H1 (cell line): ENCODE measurements around the gene TMEM187. TPM values are rescaled to one million over a fixed set of nuclear protein-coding genes. Genes with fewer than 3 reads are reported as not detected.

Experiments used
- CTCF ChIA-PET: fragments of 300-600 bp; sonication (Branson Sonifier 250); formaldehyde crosslinking; loops from one replicate; lab custom pipeline; 2021; ENCODE audit not compliant: partially characterized antibody; lab: Charles Lee
- POLR2A ChIA-PET: fragments of 300-600 bp; sonication (Branson Sonifier 250); formaldehyde crosslinking; loops from one replicate; lab custom pipeline; 2021; ENCODE audit warnings: inconsistent platforms; ENCODE audit not compliant: partially characterized antibody; lab: Charles Lee
- DNase-seq, 2 experiments: peaks; one replicate each; pipeline versions ENCODE4 v3.0.0 to v3.0.0-alpha.2; 2010 to 2022; ENCODE audit warnings: low spot score in 2 of 2, low read depth in 1 of 2, mixed read lengths in 1 of 2
- FAIRE-seq: peaks from 2 replicates; lab custom pipeline; 2011; peaks lifted over from hg19 to GRCh38; lab: Jason Lieb, UNC
- H2AFZ ChIP-seq: 2 replicates; pipeline ENCODE4 v1.8.1; 2012; ENCODE audit warnings: low read length, inconsistent platforms
- H2AK5ac ChIP-seq: 2 replicates; pipeline ENCODE4 v1.6.1; 2013; ENCODE audit warnings: low read depth, low read length
- H2BK120ac ChIP-seq: replicated peaks from 2 replicates; pipeline ENCODE3; 2013; ENCODE audit warnings: low read depth, low read length, inconsistent platforms
- H2BK12ac ChIP-seq: 2 replicates; pipeline ENCODE4 v1.6.1; 2013; ENCODE audit warnings: low read depth, low read length
- H2BK15ac ChIP-seq: 2 replicates; pipeline ENCODE4 v1.6.1; 2013; ENCODE audit warnings: low read length
- H2BK20ac ChIP-seq: 2 replicates; pipeline ENCODE4 v1.6.1; 2013; ENCODE audit warnings: low read length
- H2BK5ac ChIP-seq: 2 replicates; pipeline ENCODE4 v1.6.1; 2013; ENCODE audit warnings: low read depth, low read length
- H3K14ac ChIP-seq: 2 replicates; pipeline ENCODE4 v1.6.1; 2013; ENCODE audit warnings: inconsistent platforms; ENCODE audit not compliant: insufficient read length
- H3K18ac ChIP-seq: 2 replicates; pipeline ENCODE4 v1.6.1; 2013; ENCODE audit warnings: low read length; ENCODE audit errors: extremely low read depth
- H3K23ac ChIP-seq: 2 replicates; pipeline ENCODE4 v1.6.1; 2013; ENCODE audit warnings: inconsistent platforms; ENCODE audit not compliant: insufficient read length
- H3K23me2 ChIP-seq: 2 replicates; pipeline ENCODE4 v1.6.1; 2013; ENCODE audit warnings: low read depth, low read length
- H3K27ac ChIP-seq: 2 replicates; pipeline ENCODE4 v1.6.1; 2011; ENCODE audit warnings: low read depth, low read length, inconsistent platforms
- H3K27me3 ChIP-seq, 4 experiments: replicated peaks in 1 of 4; 1 replicate in 1 of 4; 2 replicates in 3 of 4; pipeline versions ENCODE4 v1.6.1 to v1.8.1; 2011 to 2013; ENCODE audit warnings: low read length in 3 of 4, mild to moderate bottlenecking in 3 of 4, inconsistent platforms in 2 of 4, mixed read lengths in 2 of 4, moderate library complexity in 1 of 4; ENCODE audit not compliant: control insufficient read depth in 3 of 4, insufficient read depth in 3 of 4; ENCODE audit errors: extremely low read depth in 1 of 4
- H3K36me3 ChIP-seq, 4 experiments: 2 replicates each; pipeline versions ENCODE4 v1.6.1 to v1.8.1; 2011 to 2013; ENCODE audit warnings: mild to moderate bottlenecking in 4 of 4, low read length in 3 of 4, moderate library complexity in 2 of 4, control low read depth in 1 of 4, inconsistent platforms in 1 of 4; ENCODE audit not compliant: insufficient read depth in 4 of 4, control insufficient read depth in 2 of 4
- H3K4ac ChIP-seq: replicated peaks from 2 replicates; pipeline ENCODE3; 2013; ENCODE audit warnings: low read length, low read depth, mixed read lengths, inconsistent platforms; ENCODE audit not compliant: insufficient read length
- H3K4me1 ChIP-seq, 4 experiments: replicated peaks in 1 of 4; 1 replicate in 1 of 4; 2 replicates in 3 of 4; pipeline versions ENCODE4 v1.6.1 to v1.8.1; 2011 to 2013; ENCODE audit warnings: low read length in 3 of 4, inconsistent platforms in 2 of 4, mixed read lengths in 1 of 4; ENCODE audit not compliant: insufficient read depth in 4 of 4, control insufficient read depth in 3 of 4
- H3K4me2 ChIP-seq, 2 experiments: 2 replicates each; pipeline versions ENCODE4 v1.6.1 to v1.8.1; 2011 to 2013; ENCODE audit warnings: low read depth in 2 of 2, low read length in 2 of 2, control low read depth in 1 of 2, inconsistent platforms in 1 of 2, mild to moderate bottlenecking in 1 of 2; ENCODE audit not compliant: insufficient read depth in 1 of 2
- H3K4me3 ChIP-seq, 4 experiments: fragments of 200-600, 300-600 bp in 1 of 4; sonication (generic), shearing (Covaris generic), sonication (Bioruptor Twin) in 1 of 4; 2 replicates each; pipeline versions ENCODE4 v1.5.1 to v1.8.1; 2011 to 2016; ENCODE audit warnings: low read length in 4 of 4, low read depth in 3 of 4, control low read depth in 2 of 4, inconsistent platforms in 2 of 4, mild to moderate bottlenecking in 2 of 4, mixed read lengths in 1 of 4, moderate library complexity in 1 of 4; ENCODE audit not compliant: insufficient read depth in 2 of 4; ENCODE audit errors: extremely low read depth in 1 of 4
- H3K56ac ChIP-seq: replicated peaks from 2 replicates; pipeline ENCODE3; 2013; ENCODE audit warnings: low read depth, mild to moderate bottlenecking, mixed read lengths, low read length, inconsistent platforms; ENCODE audit not compliant: insufficient read length
- H3K79me1 ChIP-seq: 2 replicates; pipeline ENCODE4 v1.6.1; 2013; ENCODE audit warnings: low read depth, low read length, control low read depth
- H3K79me2 ChIP-seq, 2 experiments: 2 replicates each; pipeline versions ENCODE4 v1.6.1 to v1.8.1; 2012 to 2013; ENCODE audit warnings: low read length in 2 of 2, mild to moderate bottlenecking in 2 of 2, inconsistent platforms in 1 of 2; ENCODE audit not compliant: insufficient read depth in 2 of 2, control insufficient read depth in 1 of 2
- H3K9ac ChIP-seq, 4 experiments: replicated peaks in 1 of 4; 1 replicate in 1 of 4; 2 replicates in 3 of 4; pipeline versions ENCODE4 v1.6.1 to v1.8.1; 2011 to 2013; ENCODE audit warnings: low read depth in 3 of 4, low read length in 3 of 4, control low read depth in 2 of 4, mild to moderate bottlenecking in 2 of 4, moderate library complexity in 2 of 4, inconsistent platforms in 1 of 4; ENCODE audit errors: extremely low read depth in 1 of 4
- H3K9me3 ChIP-seq, 2 experiments: 2 replicates each; pipeline versions ENCODE4 v1.6.1 to v1.8.1; 2012 to 2013; ENCODE audit warnings: mild to moderate bottlenecking in 2 of 2, moderate library complexity in 2 of 2, control low read depth in 1 of 2, inconsistent platforms in 1 of 2, low read depth in 1 of 2, low read length in 1 of 2, mixed read lengths in 1 of 2; ENCODE audit not compliant: insufficient read depth in 2 of 2
- H4K20me1 ChIP-seq, 2 experiments: replicated peaks in 1 of 2; 2 replicates each; pipeline versions ENCODE3 to v1.8.1; 2011 to 2013; ENCODE audit warnings: inconsistent platforms in 2 of 2, low read length in 2 of 2, mild to moderate bottlenecking in 1 of 2; ENCODE audit not compliant: insufficient read depth in 2 of 2, control insufficient read depth in 1 of 2
- H4K5ac ChIP-seq: 2 replicates; pipeline ENCODE4 v1.6.1; 2013; ENCODE audit warnings: low read length, low read depth, mixed read lengths, inconsistent platforms; ENCODE audit not compliant: insufficient read length
- H4K8ac ChIP-seq: 2 replicates; pipeline ENCODE4 v1.8.0; 2013; ENCODE audit warnings: mild to moderate bottlenecking, moderate library complexity, low read length, inconsistent platforms; ENCODE audit not compliant: insufficient read depth; ENCODE audit errors: extremely low read depth
- H4K91ac ChIP-seq: replicated peaks from 2 replicates; pipeline ENCODE3; 2013; ENCODE audit warnings: low read length, mixed read lengths, inconsistent platforms; ENCODE audit not compliant: insufficient read length
- ATF2 ChIP-seq: IDR thresholded peaks from 2 replicates; pipeline ENCODE4 v1.6.1; 2012; ENCODE audit warnings: low read length, inconsistent platforms
- ATF3 ChIP-seq: IDR thresholded peaks from 2 replicates; pipeline ENCODE4 v1.6.1; 2011; ENCODE audit warnings: low read depth, mild to moderate bottlenecking, low read length; ENCODE audit not compliant: insufficient read depth
- BCL11A ChIP-seq, 2 experiments: IDR thresholded peaks; one replicate each; pipeline ENCODE4 v1.6.1; 2011; ENCODE audit warnings: low read depth in 2 of 2, low read length in 2 of 2, mild to moderate bottlenecking in 2 of 2
- CREB1 ChIP-seq: IDR thresholded peaks from 2 replicates; pipeline ENCODE4 v1.6.1; 2012; ENCODE audit warnings: inconsistent platforms
- CTBP2 ChIP-seq: IDR thresholded peaks from 2 replicates; pipeline ENCODE4 v1.7.0; 2011; ENCODE audit warnings: borderline replicate concordance, mild to moderate bottlenecking, moderate library complexity, mixed read lengths, low read length; ENCODE audit not compliant: insufficient read depth, insufficient read length
- E2F6 ChIP-seq: IDR thresholded peaks from 2 replicates; pipeline ENCODE4 v1.6.1; 2012; ENCODE audit warnings: inconsistent platforms
- MAX ChIP-seq: IDR thresholded peaks from 2 replicates; pipeline ENCODE4 v1.6.1; 2012; ENCODE audit warnings: inconsistent platforms
- SP4 ChIP-seq: IDR thresholded peaks from 2 replicates; pipeline ENCODE4 v1.6.1; 2012; ENCODE audit warnings: low read length, inconsistent platforms
- TBP ChIP-seq: IDR thresholded peaks from 2 replicates; pipeline ENCODE4 v1.6.1; 2011; ENCODE audit warnings: low read depth, low read length, improper control_type of control experiment
- WGBS, 2 experiments: shearing (Covaris generic) in 1 of 2; methylation state at CpG; one replicate each; pipeline versions ENCODE4 v1.1.6 to v1.1.7; 2013 to 2015; ENCODE audit warnings: low lambda C conversion rate in 2 of 2, mixed read lengths in 2 of 2, inconsistent platforms in 1 of 2, low coverage in 1 of 2, missing lambda C conversion rate in 1 of 2; ENCODE audit not compliant: insufficient replicate concordance in 2 of 2, insufficient coverage in 1 of 2, insufficient read length in 1 of 2; ENCODE audit errors: extremely low coverage in 1 of 2, missing lambda C conversion rate in 1 of 2; 5-methylcytosine and 5-hydroxymethylcytosine counted together
- polyA plus RNA-seq, 7 experiments: library from polyadenylated mRNA; depleted of rRNA in 3 of 7; stranded (reverse) in 5 of 7; unstranded in 2 of 7; fragments of >200 nt in 5 of 7; fragments of 200-250 nt in 2 of 7; gene quantifications; 1 replicate in 5 of 7; 2 replicates in 1 of 7; 4 replicates in 1 of 7; pipeline versions ENCODE4 v1.2.1 to v1.2.3, GENCODE V29; 2011 to 2013; ENCODE audit warnings: missing spikeins in 2 of 7, mixed read lengths in 2 of 7
- total RNA-seq: library from RNA; stranded (reverse); fragmentation: NEBNext Ultra II Directional; extraction: Animal tissue kit (Norgen Biotek cat#: 25700); gene quantifications from 2 replicates; pipeline ENCODE4 v1.2.1, GENCODE V29; 2021

The TMEM187 gene
- total and polyA plus RNA-seq, 2 of the 8 experiments (the other 6 are each of a cell fraction or from before 2014, with no cell fraction given) = 5.0 to 14.5 TPM

- no peak for FAIRE-seq
- CTCF ChIA-PET = interaction anchor here (0.6 to 11.1 kb wide), 5 partner anchors 8 to 112 kb away, joined by 3 to 272 read pairs (median 3); partner anchors contain the start of genes ARHGAP4 and NAA10
- TF ChIP-seq BCL11A (IDR thresholded peaks at IDR 0.05; ENCODE audit: low read depth in 2 of 2, low read length in 2 of 2) = no peak
- no peak for TF ChIP-seq E2F6
- peak; percentile 16; the same call in 1 of the 2 replicates for TF ChIP-seq CREB1
- TF ChIP-seq MAX = no peak
- no peak for TF ChIP-seq ATF2
- TF ChIP-seq TBP = no peak; the same call in 1 of the 2 replicates
- no peak for TF ChIP-seq ATF3
- no peak for TF ChIP-seq CTBP2
- no peak for TF ChIP-seq SP4
These were observed 19.2 kb upstream of the TMEM187 start for GRCh38 chrX:153953342-153953830.

More at GRCh38 chrX:153953342-153953830, 19.2 kb upstream of the TMEM187 start:
- Histone ChIP-seq H3K79me1 (no peaks in the 10 kb centered on the region), H3K56ac (no peak overlapping the region), H3K14ac (no peak overlapping the region), H4K8ac (no peak overlapping the region), H3K4me2 (no peak overlapping the region), H4K5ac (no peak overlapping the region), H3K23ac (no peak overlapping the region), H2BK20ac (no peak overlapping the region), H3K23me2 (no peaks in the 10 kb centered on the region), H2BK5ac (no peak overlapping the region), H3K9me3 (no peaks in the 10 kb centered on the region), H3K18ac (no peak overlapping the region), H2BK12ac (no peak overlapping the region), H3K27ac (no peak overlapping the region; the same call in 1 of the 2 replicates), H3K4ac (no peak overlapping the region), H3K36me3 (peaks cover 29 to 84% (median 57%) of the 10 kb centered on the region in 4 experiments; a peak in 7 of 8 replicates), H3K4me1 (peaks cover 0 to 5% (median 0%) of the 10 kb centered on the region in 4 experiments; a peak in 3 of 7 replicates), H2AFZ (no peak overlapping the region), H3K79me2 (no peaks in the 10 kb centered on the region), H2BK120ac (no peak overlapping the region), H3K9ac (no peak overlapping the region), H3K27me3 (no peaks in the 10 kb centered on the region), H3K4me3 (no peak overlapping the region), H2BK15ac (no peak overlapping the region), H4K91ac (no peak overlapping the region), H4K20me1 (peaks cover 2 to 6% of the 10 kb centered on the region in 2 experiments), H2AK5ac (no peak overlapping the region)
- 56% methylated on average over 9 of the region's 33 CpGs; no CpG with 5 or more reads in 1 of the 2 experiments for WGBS, 2 experiments
- peak in 1 of 2 experiments; percentile 91 for DNase-seq
- POLR2A ChIA-PET = interaction anchor here (1.0 to 1.4 kb wide), 3 partner anchors 14 to 19 kb away, joined by 3 to 4 read pairs (median 3); partner anchors contain the start of genes HCFC1 and TMEM187
